Mammary epithelial cell (primary cell): Measurements from ENCODE around the gene CPED1.

ENCODE experiments used
- CTCF ChIP-seq, 2 donors: IDR thresholded peaks in 1 of 2; conservative IDR thresholded peaks in 1 of 2; 2 replicates each; pipeline ENCODE4 v1.5.1; 2011 to 2012; ENCODE audit warnings: inconsistent platforms in 2 of 2, low read length in 2 of 2, mild to moderate bottlenecking in 2 of 2, control low read depth in 1 of 2, low read depth in 1 of 2; ENCODE audit not compliant: insufficient read depth in 1 of 2; ENCODE audit errors: extremely low read depth in 1 of 2
- EZH2 ChIP-seq: IDR thresholded peaks from 2 replicates; pipeline ENCODE4 v1.6.1; 2012; ENCODE audit warnings: low read length, inconsistent platforms, borderline replicate concordance

- TF ChIP-seq CTCF (conservative IDR thresholded peaks at IDR 0.05 in 1 of 2, IDR thresholded peaks at IDR 0.05 in 1 of 2; ENCODE audit: extremely low read depth in 1 of 2, insufficient read depth in 1 of 2, low read depth in 1 of 2, low read length in 2 of 2), result no peak
- TF ChIP-seq EZH2, result no peak
Observed at GRCh38 chr7:120959929-120960484, 28.5 kb upstream of the CPED1 start.
